HG03135 (cell line): Measurements from ENCODE around the gene RSPO4.

ENCODE experiments used
- ATAC-seq: cut with Tn5 transposase; IDR thresholded peaks from one replicate; pipeline ENCODE4 v1.9.1; 2021; ENCODE audit warnings: mild to moderate bottlenecking, moderate library complexity; ENCODE audit not compliant: unreplicated experiment

Gene RSPO4

GRCh38 chr20:944774-945410 is 57.2 kb downstream of the RSPO4 start:
- no peak for ATAC-seq

GRCh38 chr20:944148-944547 is 58.0 kb downstream of the RSPO4 start:
- no peak for ATAC-seq

- no peak for ATAC-seq
Measured at GRCh38 chr20:942611-943010, 59.5 kb downstream of the RSPO4 start.

- ATAC-seq, result no peak
Measured at GRCh38 chr20:940926-941325, 61.2 kb downstream of the RSPO4 start.

- no peak for ATAC-seq
Measured at GRCh38 chr20:939606-940005, 62.5 kb downstream of the RSPO4 start.

- no peak for ATAC-seq
Measured at GRCh38 chr20:934186-934840, 67.8 kb downstream of the RSPO4 start.

GRCh38 chr20:933029-933428 is 69.1 kb downstream of the RSPO4 start:
- ATAC-seq, result no peak

GRCh38 chr20:931401-931800 is 70.7 kb downstream of the RSPO4 start:
- ATAC-seq, result no peak

GRCh38 chr20:926670-927069 is 75.4 kb downstream of the RSPO4 start:
- ATAC-seq, result no peak

GRCh38 chr20:925516-925915 is 76.6 kb downstream of the RSPO4 start:
- no peak for ATAC-seq

GRCh38 chr20:924639-925038 is 77.5 kb downstream of the RSPO4 start:
- no peak for ATAC-seq

GRCh38 chr20:922781-923180 is 79.3 kb downstream of the RSPO4 start:
- ATAC-seq, result no peak

GRCh38 chr20:921068-921467 is 81.0 kb downstream of the RSPO4 start:
- no peak for ATAC-seq

GRCh38 chr20:920311-920710 is 81.8 kb downstream of the RSPO4 start:
- no peak for ATAC-seq

GRCh38 chr20:919491-919916 is 82.6 kb downstream of the RSPO4 start:
- no peak for ATAC-seq

GRCh38 chr20:917416-917815 is 84.7 kb downstream of the RSPO4 start:
- no peak for ATAC-seq

GRCh38 chr20:916825-917224 is 85.3 kb downstream of the RSPO4 start:
- no peak for ATAC-seq

GRCh38 chr20:916125-916799 is 85.8 kb downstream of the RSPO4 start, which contains the start of gene ANGPT4:
TSS of gene ANGPT4 (minus strand) at chr20:916334. CDS start at chr20:916214, 120 bp downstream.
- no peak for ATAC-seq

- ATAC-seq, result no peak
Measured at GRCh38 chr20:914727-915498, 87.2 kb downstream of the RSPO4 start.

- ATAC-seq, result no peak
Measured at GRCh38 chr20:913306-913849, 88.7 kb downstream of the RSPO4 start.
